Measurements from ENCODE around the gene KDSR.

KDSR gene

GRCh38 chr18:63322206-63322605, 44.8 kb downstream of the KDSR start:
- no peak for FAIRE-seq

GRCh38 chr18:63321291-63321690, 45.7 kb downstream of the KDSR start:
- no peak for DNase-seq (ENCODE audit: low spot score)
- no peak for FAIRE-seq

More at GRCh38 chr18:63322206-63322605, 44.8 kb downstream of the KDSR start:
- DNase-seq (ENCODE audit: low spot score): no peak

- DNase-seq (ENCODE audit: low spot score) (no peak), FAIRE-seq (no peak)
Observed at GRCh38 chr18:63320975-63321265, 46.1 kb downstream of the KDSR start.

- DNase-seq (ENCODE audit: low spot score) (peak; percentile 74), FAIRE-seq (no peak)
Observed at GRCh38 chr18:63320123-63320974, 46.7 kb downstream of the KDSR start.

- FAIRE-seq (no peak), DNase-seq (ENCODE audit: low spot score) (peak; percentile 32)
Observed at GRCh38 chr18:63319383-63320122, 47.5 kb downstream of the KDSR start, which contains the start of gene BCL2. Gene BCL2, minus strand, starts transcription at chr18:63319769.

- DNase-seq (ENCODE audit: low spot score): no peak
- FAIRE-seq: no peak
Observed at GRCh38 chr18:63318889-63319382, 48.1 kb downstream of the KDSR start.

- no peak for FAIRE-seq
- peak; percentile 27 for DNase-seq (ENCODE audit: low spot score)
Observed at GRCh38 chr18:63317982-63318888, 48.8 kb downstream of the KDSR start.

GRCh38 chr18:63317556-63317946, 49.5 kb downstream of the KDSR start:
- FAIRE-seq (no peak), DNase-seq (ENCODE audit: low spot score) (no peak)

GRCh38 chr18:63316612-63317555, 50.1 kb downstream of the KDSR start:
- no peak for FAIRE-seq
- DNase-seq (ENCODE audit: low spot score): no peak

GRCh38 chr18:63315876-63316275, 51.1 kb downstream of the KDSR start:
- DNase-seq (ENCODE audit: low spot score) (no peak), FAIRE-seq (no peak)

GRCh38 chr18:63315131-63315662, 51.8 kb downstream of the KDSR start:
- no peak for FAIRE-seq
- no peak for DNase-seq (ENCODE audit: low spot score)

- DNase-seq (ENCODE audit: low spot score): no peak
- FAIRE-seq: no peak
Observed at GRCh38 chr18:63314062-63314790, 52.8 kb downstream of the KDSR start.

GRCh38 chr18:63313396-63313917, 53.5 kb downstream of the KDSR start:
- DNase-seq (ENCODE audit: low spot score) (no peak), FAIRE-seq (no peak)

GRCh38 chr18:63312737-63313395, 54.1 kb downstream of the KDSR start:
- no peak for DNase-seq (ENCODE audit: low spot score)

GRCh38 chr18:63312019-63312409, 55.0 kb downstream of the KDSR start:
- no peak for DNase-seq (ENCODE audit: low spot score)
- FAIRE-seq: no peak

More at GRCh38 chr18:63312737-63313395, 54.1 kb downstream of the KDSR start:
- FAIRE-seq: no peak

- no peak for FAIRE-seq
- DNase-seq (ENCODE audit: low spot score): no peak
Observed at GRCh38 chr18:63311118-63312018, 55.6 kb downstream of the KDSR start.

- no peak for FAIRE-seq
- DNase-seq (ENCODE audit: low spot score): no peak
Observed at GRCh38 chr18:63309422-63309821, 57.6 kb downstream of the KDSR start.
